Inferior parietal cortex (tissue), 1 donor: Measurements from ENCODE around the gene TP53TG5.

ENCODE experiments used
- DNase-seq: peaks from one replicate; pipeline ENCODE4 v3.0.0-alpha.2; 2016; ENCODE audit errors: extremely low spot score

Gene TP53TG5

DNA sequence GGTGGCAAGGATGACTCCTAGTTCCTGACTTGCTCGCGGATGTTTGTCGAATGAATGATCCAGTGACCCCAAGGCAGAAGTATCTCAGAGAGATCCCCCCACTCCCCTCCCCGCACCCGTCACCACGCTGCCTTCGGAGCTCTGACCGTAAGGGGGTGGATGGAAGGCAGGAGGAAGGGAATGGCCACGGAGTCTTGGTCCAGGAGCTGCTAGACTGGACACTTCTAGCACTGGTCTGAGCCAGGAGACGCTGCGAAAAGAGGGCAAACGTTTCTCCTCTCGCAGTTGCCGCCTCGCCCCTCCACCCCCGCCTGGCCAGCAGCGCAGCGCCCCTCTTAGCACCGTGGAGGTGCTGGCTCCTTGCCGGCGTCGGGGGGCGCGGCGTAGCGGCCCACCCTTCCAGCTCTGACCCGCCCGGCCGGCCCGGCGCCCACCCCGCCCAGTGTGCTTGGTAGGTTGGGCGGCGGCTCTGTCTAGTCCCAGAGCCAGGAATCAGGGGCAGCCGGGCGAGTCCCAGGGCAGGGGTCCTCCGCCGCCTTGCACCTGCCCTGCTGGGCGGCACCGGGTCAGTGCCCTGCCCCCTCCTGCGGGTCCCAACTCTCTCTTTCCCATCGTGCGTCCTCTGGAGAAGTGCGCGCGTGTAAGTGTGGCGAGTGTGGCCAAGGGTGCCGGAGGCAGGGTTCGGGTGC lies 27.6 kb upstream of the TP53TG5 start:
- no peak for DNase-seq

DNA sequence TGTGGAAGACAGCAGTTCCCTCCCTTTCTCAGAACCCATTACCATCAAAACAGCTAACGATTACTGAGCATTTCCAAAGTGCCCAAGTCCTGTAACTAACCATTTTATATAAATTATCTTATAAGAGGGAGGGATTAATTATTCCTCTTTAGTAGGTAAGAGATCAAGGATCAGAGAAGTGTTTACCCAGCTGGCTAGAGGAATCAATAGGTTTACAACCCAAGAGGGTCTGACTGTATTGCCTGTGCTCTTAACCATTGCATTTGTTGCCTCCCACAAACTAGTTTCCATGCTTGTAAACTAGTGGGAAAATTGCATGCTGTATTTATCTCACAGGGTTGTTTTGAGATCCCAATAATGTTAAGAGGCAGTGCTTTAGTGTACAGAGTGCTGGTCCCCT lies 26.3 kb upstream of the TP53TG5 start:
- no peak for DNase-seq

DNA sequence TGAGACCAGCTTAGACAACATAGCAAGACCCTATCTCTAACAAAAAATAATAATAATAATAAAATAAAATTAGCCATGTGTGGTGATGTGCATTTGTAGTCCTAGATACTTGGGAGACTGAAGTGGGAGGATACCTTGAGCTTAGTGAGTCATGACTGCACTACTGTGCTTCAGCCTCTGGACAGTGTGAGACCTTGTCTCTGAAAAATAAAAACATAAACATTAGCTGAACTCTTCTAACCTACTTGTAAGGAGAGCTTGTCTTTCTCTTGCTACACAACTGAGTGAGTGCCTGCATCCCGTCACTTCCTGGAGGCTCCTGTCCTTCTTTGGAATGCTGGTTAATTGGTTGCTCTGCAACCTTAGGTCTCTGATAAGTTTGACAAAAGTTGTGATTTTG lies 24.8 kb upstream of the TP53TG5 start:
- DNase-seq, result no peak

DNA sequence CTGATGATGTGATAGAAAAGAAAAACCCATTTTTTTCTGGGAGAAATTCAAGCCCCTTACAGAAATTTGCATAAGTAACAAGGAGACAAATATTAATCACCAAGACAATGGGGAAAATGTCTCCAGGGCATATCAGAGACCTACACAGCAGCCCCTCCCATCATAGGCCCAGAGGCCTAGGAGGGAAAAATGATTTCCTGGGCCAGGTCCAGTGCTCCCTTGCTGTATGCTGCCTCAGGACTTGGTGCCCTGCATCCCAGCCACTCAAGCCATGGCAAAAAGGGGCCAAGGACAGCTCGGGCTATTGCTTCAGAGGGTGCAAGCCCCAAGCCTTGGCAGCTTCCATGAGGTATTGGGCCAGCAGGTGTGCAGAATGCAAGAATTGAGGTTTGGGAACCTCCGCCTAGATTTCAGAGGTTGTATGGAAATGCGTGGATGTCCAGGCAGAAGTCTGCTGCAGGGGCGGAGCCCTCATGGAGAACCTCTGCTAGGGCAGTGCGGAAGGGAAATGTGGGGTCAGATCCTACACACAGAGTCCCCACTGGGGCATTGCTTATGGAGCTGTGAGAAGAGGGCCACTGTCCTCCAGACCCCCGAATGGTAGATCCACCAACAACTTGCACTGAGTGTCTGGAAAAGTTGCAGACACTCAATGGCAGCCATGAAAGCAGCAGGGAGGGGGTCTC lies 22.4 kb upstream of the TP53TG5 start:
- no peak for DNase-seq

DNA sequence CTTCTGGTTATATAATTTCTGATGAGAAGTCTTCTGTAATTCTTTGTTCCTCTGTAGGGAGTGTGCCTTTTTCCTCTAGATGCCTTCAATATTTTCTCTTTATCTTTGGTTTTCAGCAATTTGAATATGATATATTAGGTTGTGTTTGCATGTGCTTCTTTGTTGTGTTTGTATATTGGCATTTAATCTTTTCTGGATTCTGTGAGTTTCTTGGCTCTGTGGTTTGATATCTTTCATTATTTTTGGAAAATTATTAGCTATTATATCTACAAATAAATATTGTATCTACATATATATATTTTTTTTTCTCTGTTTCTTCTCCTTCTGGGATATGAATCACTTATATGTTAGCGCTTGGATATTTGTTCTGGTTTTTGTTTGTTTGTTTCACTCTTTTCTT lies 20.9 kb upstream of the TP53TG5 start:
- DNase-seq, result no peak

DNA sequence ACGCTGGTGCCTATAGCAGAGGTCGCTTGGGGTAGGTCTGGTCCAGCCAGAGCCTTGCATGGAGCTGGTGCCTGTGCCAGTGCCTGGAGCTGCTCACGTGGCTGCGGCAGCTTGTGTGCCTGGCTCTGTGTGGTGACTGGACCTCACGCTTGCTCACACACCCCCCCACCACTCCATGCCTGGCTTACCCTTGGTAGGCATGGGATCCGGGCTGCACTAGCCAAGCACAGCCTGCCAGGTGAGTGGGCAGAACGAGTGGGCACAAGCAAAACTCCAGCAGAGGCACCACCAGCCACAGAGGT lies 16.9 kb upstream of the TP53TG5 start:
- no peak for DNase-seq

DNA sequence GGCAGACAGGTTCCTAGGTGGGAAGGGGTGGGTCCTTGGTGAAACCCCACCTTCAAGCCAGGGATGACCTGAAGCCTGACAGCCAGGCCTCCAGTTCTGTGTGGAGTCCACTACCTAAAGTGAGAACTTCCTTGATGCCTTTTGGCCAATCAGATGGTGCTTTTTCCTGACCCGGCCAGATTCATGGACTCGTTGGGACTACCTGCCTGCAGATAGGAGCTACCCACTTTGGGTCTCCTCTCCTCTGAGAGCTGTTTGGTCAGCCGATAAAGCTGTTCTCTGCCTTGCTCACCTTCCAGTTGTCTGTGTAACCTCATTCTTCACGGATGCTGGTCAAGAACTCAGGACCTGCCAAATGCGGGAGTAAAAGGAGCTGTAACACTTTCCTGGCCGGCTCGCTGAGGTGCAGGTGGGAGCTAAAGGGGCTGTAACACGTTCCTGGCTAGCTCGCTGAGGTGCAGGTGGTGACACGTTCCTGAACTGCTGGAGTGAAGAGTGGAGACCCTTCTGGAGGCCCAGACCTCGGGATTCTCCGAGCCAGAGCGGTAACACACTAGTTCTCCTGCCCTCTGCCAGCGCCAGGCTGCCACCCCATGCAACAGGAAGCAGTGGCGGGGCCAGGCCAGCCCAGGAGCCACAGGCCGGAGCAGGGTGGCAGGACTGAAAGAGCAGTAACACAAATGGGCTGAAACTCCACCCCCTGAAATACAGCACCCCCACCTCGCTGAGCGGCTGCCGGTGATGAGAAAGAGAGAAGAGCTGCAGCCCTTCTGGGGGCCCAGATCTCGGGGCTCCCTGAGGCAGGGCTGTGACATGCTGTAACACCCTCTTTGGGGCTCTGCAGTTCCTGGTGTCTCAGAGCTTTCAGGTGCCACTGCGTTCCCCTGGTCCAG lies 16.3 kb upstream of the TP53TG5 start:
- DNase-seq, result no peak

DNA sequence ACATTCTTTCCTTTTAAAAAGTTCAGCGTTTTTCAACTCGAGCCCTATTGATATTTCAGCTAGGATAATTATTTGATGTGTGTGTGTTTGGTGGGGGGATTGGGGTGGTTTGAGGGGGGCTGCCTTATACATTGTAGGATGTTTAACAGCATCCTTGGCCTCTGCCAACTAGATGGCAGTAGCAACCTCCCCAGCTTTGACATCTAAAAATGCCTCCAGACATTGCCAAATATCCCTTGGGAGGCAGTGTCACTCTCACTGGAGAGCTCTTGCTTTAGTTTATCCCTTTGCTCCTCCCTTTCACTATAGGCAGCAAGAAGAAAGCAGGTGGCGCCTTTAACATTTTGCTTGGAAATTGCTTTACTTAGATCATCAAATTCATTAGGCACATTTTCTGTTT lies 14.6 kb upstream of the TP53TG5 start:
- DNase-seq, result peak; percentile 57

DNA sequence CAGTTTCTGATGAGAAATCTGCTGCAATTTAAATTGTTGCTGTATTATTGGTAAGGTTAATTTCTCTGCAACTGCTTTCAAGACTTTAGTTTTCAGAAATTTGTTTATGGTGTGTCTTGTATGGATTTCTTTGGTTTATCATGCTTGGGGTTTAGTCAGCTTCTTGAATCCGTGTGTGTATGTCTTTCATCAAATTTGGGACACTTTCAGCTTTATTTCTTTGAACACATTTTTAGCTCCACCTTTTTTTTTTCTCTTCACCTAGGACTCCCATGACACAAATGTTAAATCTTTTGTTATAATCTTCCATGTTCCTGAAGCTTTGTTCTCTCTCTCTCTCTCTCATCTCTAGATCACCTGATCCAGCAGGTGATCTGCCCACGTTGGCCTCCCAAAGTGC lies 13.4 kb upstream of the TP53TG5 start:
- no peak for DNase-seq

DNA sequence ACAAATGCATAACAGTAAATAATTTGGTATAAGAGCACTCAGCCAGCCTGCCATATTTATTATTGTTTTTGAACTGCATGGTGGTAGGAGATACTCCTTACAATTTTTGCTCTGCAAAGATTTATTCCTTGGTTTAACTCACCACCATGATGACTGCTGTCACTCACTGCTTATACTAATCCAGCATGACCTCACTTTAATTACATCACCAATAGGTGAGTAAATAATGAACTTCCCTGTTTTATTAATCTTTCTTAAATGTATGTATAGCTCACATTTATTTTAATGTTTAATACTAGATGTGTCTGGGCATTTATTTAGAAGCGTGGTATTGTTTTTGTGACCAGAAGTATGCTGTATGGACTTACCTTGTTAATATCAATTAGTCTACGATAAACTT lies 12.8 kb upstream of the TP53TG5 start:
- DNase-seq, result no peak

DNA sequence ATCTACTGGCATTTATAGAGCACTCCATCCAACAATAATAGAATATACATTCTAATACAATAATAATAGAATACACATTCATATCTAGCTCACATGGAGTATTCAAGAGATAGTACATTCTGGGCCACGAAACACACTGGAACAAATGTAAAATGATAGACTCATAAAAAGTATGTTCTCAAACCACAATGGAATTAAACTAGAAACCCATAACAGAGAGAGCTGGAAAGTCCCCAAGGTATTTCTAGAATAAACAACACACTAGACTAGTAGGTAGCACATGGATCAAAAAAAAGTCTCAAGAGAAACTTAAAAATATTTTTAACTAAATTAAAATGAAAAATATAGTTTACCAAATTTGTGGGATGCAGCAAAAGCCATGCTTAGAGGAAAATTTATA lies 9.1 kb upstream of the TP53TG5 start:
- DNase-seq, result no peak

DNA sequence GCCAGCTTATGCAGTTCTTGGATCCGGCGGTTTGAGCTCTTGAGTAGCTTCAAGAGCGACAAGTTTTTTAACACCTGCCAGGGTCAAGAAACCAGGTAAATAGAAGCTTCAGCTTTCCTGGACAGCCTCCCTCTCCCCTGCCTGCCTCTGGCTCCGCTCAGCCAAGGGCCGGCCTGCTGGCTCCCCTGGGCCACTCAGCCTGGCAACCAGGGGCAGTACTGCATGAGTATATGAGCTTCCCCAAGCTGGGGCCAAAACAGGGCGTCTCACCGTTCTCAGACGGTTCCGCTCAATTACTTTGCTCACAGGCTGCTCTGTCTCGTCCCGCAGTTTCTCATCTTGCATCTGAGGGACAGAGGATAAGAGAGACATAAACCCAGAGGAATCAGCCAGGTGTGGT lies 856 bp downstream of the TP53TG5 start:
- no peak for DNase-seq

DNA sequence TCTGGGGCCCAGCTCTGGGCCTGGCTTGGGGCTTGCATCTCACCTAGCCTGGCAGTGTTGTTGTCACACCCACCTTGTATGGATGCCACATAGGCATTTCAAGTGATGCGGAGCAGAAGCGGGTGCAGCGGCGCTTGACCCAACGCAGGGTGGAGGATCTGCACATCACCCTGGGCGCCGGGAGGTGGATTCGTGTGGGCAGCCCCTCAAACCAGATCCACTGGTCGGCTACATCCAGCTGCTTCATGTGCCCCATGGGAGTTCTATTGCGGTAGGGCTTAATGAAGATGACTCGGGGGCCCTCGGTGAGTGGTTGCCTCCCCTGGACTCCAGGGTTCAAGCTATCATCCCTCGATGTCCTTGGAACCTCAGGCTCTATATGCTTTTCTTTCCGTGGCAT lies 3.2 kb downstream of the TP53TG5 start:
- DNase-seq, result no peak

DNA sequence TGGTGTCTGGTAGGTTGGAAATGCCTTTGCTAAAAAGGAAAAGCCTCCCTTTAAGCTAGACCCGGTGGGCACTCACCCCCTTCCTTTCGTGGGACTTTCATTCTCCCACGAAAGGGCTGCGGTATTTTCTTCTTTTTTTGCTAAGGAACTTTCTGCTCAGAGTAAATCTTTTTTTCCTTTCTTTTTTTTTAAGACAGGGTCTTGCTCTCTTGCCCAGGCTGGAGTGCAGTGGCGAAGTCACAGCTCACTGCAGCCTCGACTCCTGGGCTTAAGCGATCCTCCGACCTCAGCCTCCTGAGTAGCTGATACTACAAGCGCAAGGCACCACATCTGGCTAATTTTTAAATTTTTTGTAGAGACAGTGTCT lies 4.0 kb downstream of the TP53TG5 start:
- no peak for DNase-seq

DNA sequence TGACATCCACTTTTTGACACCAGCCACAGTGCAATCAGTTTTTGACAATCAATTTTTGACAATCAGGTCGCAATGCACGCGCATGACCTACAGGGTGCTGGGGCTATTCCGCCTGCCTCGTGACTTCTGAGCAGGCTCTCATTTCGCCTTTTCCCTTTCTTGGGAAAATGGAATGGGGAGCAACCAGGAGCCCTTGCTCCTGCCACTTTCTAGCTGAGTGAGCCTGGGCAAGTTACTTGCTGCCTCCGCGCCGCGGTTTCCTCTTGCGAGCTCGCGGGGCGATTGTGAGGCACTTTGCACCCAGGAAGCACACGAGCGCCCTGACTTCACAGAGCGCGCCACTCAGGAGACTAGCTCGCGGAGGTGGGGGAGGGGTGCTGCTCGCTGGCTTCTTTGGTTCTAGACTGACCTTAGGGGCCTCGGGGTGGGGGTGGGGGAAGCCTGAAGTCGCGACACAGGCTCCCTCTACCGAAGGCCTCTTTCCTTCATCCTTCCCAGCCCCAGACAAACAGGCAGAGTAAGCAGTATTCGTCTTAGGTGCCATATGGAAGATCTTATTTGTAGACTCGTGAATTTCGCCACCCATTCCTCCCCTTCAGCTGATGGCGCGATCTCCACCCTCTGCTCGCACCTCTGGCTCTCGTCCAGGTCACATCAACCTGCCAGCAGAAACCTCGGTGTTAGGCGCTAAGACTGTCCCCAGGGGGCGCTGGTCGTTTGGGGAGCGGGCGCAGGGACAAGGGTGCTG lies 4.6 kb downstream of the TP53TG5 start:
- DNase-seq, result peak; percentile 93

DNA sequence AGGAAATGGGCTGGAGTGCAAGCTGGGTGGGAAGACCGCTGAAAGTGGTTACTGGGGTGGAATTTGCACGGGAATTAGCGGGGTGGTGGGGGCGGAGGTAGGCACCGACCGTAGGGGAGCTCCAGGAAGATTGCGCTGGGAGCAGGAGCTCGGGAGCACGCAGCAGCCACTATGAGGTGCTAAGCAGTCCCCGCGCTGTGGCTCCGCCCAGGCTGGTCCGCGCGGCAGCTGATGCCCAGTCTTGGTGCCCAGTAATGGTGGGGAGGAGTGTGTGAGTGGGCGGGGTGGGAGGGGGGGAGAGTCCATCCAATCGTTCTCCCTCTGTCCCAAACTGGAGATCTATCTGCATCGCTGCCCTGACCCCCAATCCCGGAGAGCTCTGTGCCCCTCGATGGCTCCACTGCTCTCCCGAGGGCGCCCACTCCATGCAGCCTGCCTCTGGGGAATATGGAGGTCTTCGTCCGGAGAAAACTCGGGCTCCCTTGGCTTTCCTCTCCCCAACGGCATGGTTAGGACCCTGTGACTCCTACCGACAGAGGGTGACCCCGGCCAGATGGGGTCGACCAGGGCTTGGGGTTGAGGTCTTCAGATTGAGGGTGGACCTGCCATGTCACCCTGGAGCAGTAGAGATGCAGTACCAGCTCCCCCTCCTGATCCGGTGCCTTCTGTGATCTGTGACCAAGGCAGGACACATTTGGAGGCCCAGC lies 5.3 kb downstream of the TP53TG5 start:
- DNase-seq, result no peak

DNA sequence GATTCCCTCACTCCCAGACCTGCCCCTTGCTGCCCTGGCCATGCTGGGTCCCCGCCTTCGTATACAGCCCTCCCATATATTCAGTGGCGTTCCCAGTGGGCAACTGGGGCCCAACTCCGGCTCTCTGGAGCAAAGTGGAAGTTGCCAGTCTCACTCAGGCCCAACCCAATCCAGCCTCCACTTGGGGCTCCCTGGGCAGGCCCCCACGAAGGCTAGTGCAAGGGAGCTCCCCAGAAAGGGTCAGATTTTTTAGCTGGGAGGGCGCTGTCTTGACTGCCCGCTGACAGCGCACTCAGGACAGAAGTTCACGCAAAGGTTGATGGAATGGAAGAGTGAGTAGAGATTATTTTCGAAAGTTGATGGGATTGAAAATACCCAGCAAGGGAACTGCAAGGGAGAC lies 5.9 kb downstream of the TP53TG5 start:
- no peak for DNase-seq

DNA sequence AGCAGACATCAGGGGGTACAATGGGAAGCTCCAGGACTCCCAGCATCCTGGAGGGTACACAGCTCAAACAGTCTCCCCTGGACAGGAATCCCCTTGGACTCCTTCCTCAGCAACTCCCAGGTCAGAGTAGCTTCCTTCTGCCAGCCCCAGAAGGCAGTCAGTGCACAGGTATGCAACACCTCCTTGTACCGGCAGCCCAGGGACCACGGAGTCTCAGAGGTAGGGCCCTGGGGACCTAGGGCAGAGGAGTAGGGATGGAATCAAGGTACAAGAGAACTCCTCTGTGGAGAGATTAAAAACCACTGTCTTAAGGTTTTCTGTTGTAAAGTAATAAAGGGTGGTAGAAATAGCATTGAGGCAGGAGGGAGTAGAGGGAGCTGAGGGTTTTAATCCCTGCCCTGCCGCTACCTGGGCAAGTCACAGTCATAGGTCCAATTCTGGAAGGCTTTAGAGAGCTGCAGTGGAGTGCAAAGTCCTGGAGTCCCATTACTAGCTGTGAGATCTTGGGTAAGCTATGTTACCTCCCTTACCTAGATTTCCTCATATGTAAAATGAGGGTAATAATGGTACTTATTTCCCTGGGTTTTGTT lies 7.5 kb downstream of the TP53TG5 start:
- DNase-seq, result no peak

DNA sequence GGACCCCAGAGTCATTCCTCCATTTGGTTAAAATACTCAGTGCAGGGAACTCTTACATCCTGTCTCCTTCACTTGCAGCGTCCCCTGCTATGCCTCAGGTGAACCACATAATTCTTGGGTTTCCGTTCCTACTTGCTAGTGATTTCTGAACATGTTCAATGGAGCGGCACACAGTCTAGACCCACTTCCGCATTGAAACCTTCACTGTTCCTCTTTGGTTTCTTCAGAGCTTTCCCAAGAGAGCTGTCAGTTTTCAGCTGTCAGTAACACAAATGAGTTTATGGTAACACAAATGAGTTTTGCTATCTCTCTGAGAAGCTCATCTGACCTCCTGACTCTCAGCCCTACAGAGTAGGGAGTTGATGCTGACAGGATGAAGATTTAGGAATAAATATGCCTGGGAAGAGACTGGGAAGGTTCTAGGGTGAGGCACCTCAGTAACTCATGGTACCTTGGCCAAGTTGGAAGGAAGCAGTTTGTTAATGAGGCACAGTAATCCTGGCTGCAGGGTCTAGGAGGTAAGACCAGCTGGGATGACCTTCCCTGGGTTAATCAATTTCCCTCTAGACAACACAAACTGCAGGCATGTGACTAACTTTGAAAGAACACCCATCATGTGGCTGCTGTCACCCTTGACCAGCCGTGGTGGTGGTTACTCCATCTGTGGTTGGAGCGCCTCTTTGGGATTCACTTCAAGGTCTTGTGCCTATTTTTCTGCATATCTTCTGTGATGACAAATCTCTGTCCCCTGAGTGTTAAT lies 9.7 kb downstream of the TP53TG5 start:
- no peak for DNase-seq

DNA sequence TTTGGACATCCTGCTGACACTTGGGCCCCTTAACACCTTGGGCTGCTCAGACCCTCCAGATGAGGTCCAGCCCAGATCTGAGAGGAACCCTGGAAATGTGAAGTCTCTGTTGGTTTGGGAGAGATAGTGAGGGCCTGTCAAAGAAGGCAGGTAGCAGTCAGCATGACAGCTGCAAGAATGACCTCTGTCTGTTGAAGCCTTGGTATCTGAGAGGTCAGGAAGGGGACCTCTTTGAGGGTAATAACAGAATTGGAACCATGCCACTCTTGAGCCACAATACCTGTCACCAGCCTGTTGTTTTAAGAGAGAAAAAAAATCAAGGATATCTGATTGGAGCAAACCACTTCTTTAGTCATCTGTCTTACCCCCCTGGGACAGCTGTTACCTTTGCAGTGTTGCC lies 11.0 kb downstream of the TP53TG5 start:
- no peak for DNase-seq

DNA sequence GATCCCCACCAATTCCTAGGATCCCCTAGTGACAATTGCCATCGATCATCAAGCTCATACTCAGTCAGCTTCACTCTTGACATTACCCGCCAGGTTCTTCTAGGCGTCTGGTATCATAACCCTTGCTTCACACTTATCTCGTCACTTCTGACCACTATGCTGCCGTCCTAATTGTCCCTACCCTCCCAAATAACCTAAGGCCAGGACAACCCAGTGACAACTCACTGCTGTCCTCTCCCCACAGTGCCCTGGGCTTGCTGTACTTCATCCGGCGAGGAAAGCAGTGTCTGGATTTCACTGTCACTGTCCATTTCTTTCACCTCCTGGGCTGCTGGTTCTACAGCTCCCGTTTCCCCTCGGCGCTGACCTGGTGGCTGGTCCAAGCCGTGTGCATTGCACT lies 11.5 kb downstream of the TP53TG5 start:
- no peak for DNase-seq
